ENCODE data around the gene LEF1. TPM values are rescaled to one million over a fixed set of nuclear protein-coding genes. Genes with fewer than 3 reads are reported as not detected.

The LEF1 gene
- total RNA-seq (1 to 10 TPM in 5 of 9 donors, under 1 TPM in 3, not detected in 1; 0.16 to 3.0 (median 1.9) TPM), polyA plus RNA-seq (under 1 TPM; 0.08 to 0.57 TPM)
- long read RNA-seq, donor 1, result 0 reads
- long read RNA-seq, donor 2, result 0 reads
- long read RNA-seq, donor 3, partial matches to known transcripts, result 0 of 1 reads
- long read RNA-seq, donor 3, other reads (novel, unspliced or antisense), result 1 of 1 reads

DNA sequence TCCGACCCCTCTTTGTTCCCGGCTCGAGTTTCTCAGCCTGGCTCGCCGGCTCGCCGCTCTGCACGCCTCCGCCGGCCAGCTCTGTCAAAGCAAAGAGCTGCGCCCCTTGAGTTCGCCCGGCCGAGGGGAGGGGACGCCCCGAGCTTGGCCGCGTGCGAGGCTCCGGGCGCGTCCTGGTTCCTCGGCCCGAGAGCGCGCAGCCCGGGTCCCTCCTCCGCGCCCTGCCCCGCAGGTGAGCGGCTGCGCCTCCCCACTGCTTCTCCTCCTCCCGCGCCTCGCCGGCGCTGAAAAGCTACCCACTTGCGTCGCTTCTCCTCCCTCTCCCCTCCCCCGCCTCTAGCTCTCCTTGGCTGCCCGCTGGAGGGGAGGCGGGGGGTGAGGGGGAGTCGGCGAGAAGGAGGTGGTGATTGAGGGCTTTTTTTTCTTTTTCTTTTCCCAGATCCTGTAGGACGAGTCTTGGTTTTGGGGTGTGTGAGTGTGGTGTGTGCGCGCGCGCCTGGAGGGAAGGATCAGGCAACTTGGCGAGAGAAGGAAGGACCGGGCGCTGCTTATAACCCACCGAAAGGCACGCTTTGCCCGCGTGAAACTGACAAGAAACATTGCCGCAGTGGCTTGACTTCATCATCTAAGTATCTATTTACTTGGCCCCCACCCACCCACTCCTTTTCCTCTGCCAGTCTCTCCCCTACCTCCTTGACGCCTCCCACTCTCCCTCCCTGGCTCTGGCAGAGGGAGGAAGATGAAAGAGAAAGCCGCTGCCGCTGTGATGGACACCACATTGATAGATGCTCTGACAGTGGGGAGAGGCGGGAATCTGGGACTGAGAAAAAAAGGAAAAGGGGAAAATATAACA, at the start of gene LEF1:
Gene LEF1, minus strand, starts transcription at position 262 of the 853 bp plus-strand sequence. CDS start 1,165 bp downstream, outside the sequence.
- peaks cover 32 to 97% (median 82%) of the 10 kb centered on the region in 9 donors for H3K27me3 ChIP-seq
- 0 to 2% (median 1%) methylated on average over 53 to 61 of the region's 61 CpGs for WGBS, 4 donors
- no peaks in the 10 kb centered on the region for H3K36me3 ChIP-seq
- H3K27ac ChIP-seq, result peak within 1 kb of the TSS in 3 of 12 donors; percentile 29 to 67 (median 58)
- intact Hi-C loops (cut with DNase I), result loop anchor here in 2 of 10 donors (10.0 kb wide), 3 partner anchors 156 to 406 kb away; no protein-coding TSS in a partner anchor
- H3K9me3 ChIP-seq, result no peaks in the 10 kb centered on the region
- H3K4me1 ChIP-seq, result peaks cover 0 to 52% (median 20%) of the 10 kb centered on the region in 12 donors
- H3K4me3 ChIP-seq, result peak within 1 kb of the TSS; percentile 37 to 71 (median 56)
- no peak for TF ChIP-seq CTCF (IDR thresholded peaks at IDR 0.05)
- TF ChIP-seq POLR2A (IDR thresholded peaks at IDR 0.05), result no peak
- peak in 3 of 4 donors; percentile 14 to 30 (median 30) for ATAC-seq
- peak in 2 of 5 donors; percentile 16 to 28 for DNase-seq

- no peak for ATAC-seq
- Histone ChIP-seq H3K27ac (no peak overlapping the region), H3K9me3 (no peaks in the 10 kb centered on the region), H3K4me3 (no peak overlapping the region), H3K36me3 (no peaks in the 10 kb centered on the region), H3K27me3 (no peaks in the 10 kb centered on the region), H3K4me1 (no peaks in the 10 kb centered on the region)
- no peak for DNase-seq
- intact Hi-C loops (cut with DNase I), result no loop called here
- no peak for TF ChIP-seq CTCF (IDR thresholded peaks at IDR 0.05)
- TF ChIP-seq POLR2A (IDR thresholded peaks at IDR 0.05), result no peak
These were observed 47.8 kb upstream of the LEF1 start for GRCh38 chr4:108216510-108216909.

GRCh38 chr4:108215055-108215454, 46.3 kb upstream of the LEF1 start:
- Histone ChIP-seq H3K4me1 (no peaks in the 10 kb centered on the region), H3K4me3 (no peak overlapping the region), H3K9me3 (no peaks in the 10 kb centered on the region), H3K36me3 (no peaks in the 10 kb centered on the region), H3K27ac (no peak overlapping the region), H3K27me3 (no peaks in the 10 kb centered on the region)
- 92 to 97% (median 95%) methylated on average over 4 of the region's 4 CpGs for WGBS, 4 donors
- DNase-seq (no peak), ATAC-seq (no peak)
- no peak for TF ChIP-seq POLR2A (IDR thresholded peaks at IDR 0.05)
- TF ChIP-seq CTCF (IDR thresholded peaks at IDR 0.05), result no peak
- intact Hi-C loops (cut with DNase I), result no loop called here

GRCh38 chr4:108213723-108214122, 45.0 kb upstream of the LEF1 start:
- Histone ChIP-seq H3K36me3 (no peaks in the 10 kb centered on the region), H3K4me3 (no peak overlapping the region), H3K27ac (no peak overlapping the region), H3K9me3 (no peaks in the 10 kb centered on the region), H3K4me1 (no peaks in the 10 kb centered on the region), H3K27me3 (no peaks in the 10 kb centered on the region)
- WGBS, 4 donors, result 75 to 90% (median 85%) methylated on average over 4 of the region's 4 CpGs
- TF ChIP-seq CTCF (IDR thresholded peaks at IDR 0.05), result no peak
- TF ChIP-seq POLR2A (IDR thresholded peaks at IDR 0.05), result no peak
- intact Hi-C loops (cut with DNase I), result no loop called here
- ATAC-seq, result no peak
- DNase-seq, result no peak

Data from heart left ventricle (tissue), 16 donors.